Calu3 (cell line): ENCODE data around the gene PSMB3. TPM values are rescaled to one million over a fixed set of nuclear protein-coding genes. Genes with fewer than 3 reads are reported as not detected.

Experiments
- BruUV-seq: library from RNA; stranded (reverse); fragments of 400-500 nt; replicated peaks from 2 replicates; lab custom pipeline; 2021; lab: Mats Ljungman, UMichigan
- CTCF ChIA-PET: fragments of 300-600 bp; sonication (Branson Sonifier 250); formaldehyde crosslinking; loops from one replicate; lab custom pipeline; 2022; ENCODE audit warnings: antibody characterized with exemption; lab: Charles Lee
- DNase-seq: peaks from one replicate; pipeline ENCODE4 v3.0.0; 2022
- H3K27ac Mint-ChIP-seq: one replicate; pipeline ENCODE4 v1.8.0; 2022; ENCODE audit warnings: mixed read lengths; ENCODE audit not compliant: unreplicated experiment
- H3K27me3 Mint-ChIP-seq: one replicate; pipeline ENCODE4 v1.8.0; 2022; ENCODE audit warnings: mixed read lengths; ENCODE audit not compliant: unreplicated experiment
- H3K36me3 Mint-ChIP-seq: one replicate; pipeline ENCODE4 v1.8.0; 2022; ENCODE audit warnings: mild to moderate bottlenecking, moderate library complexity, mixed read lengths; ENCODE audit not compliant: insufficient read depth, unreplicated experiment
- H3K4me1 Mint-ChIP-seq: one replicate; pipeline ENCODE4 v1.8.0; 2022; ENCODE audit warnings: mild to moderate bottlenecking, low read depth, mixed read lengths; ENCODE audit not compliant: unreplicated experiment
- H3K4me3 Mint-ChIP-seq: one replicate; pipeline ENCODE4 v1.8.0; 2022; ENCODE audit warnings: mild to moderate bottlenecking, low read depth, moderate library complexity, mixed read lengths; ENCODE audit not compliant: unreplicated experiment
- H3K9me3 Mint-ChIP-seq: one replicate; pipeline ENCODE4 v1.8.0; 2022; ENCODE audit warnings: low read depth, mixed read lengths; ENCODE audit not compliant: unreplicated experiment
- intact Hi-C: fragments of 100-400 bp; cut with micrococcal nuclease; formaldehyde crosslinking; loops from one replicate; pipeline ENCODE4 v1.10.0; 2022; ENCODE audit not compliant: unreplicated experiment
- total RNA-seq: library from RNA; stranded (reverse); gene quantifications from 2 replicates; pipeline ENCODE4 v1.2.3, GENCODE V29; 2022
- TF ChIP-seq, protein P1 (sequence below): fragments of 200-600 bp; IDR thresholded peaks from one replicate; pipeline ENCODE4 v1.8.0; 2022; ENCODE audit warnings: antibody characterized with exemption; ENCODE audit not compliant: unreplicated experiment

PSMB3 gene
- total RNA-seq, 1 experiment from 2014 or later, result 935 TPM

- Mint-ChIP-seq H3K36me3 (peaks cover 83% of the 10 kb centered on the region), H3K27ac (no peak overlapping the region), H3K4me3 (no peak overlapping the region), H3K27me3 (no peaks in the 10 kb centered on the region), H3K4me1 (peaks cover 32% of the 10 kb centered on the region), H3K9me3 (no peaks in the 10 kb centered on the region)
- intact Hi-C loops, result no loop called here
- no TSS peak for BruUV-seq
- TF ChIP-seq, protein P1, sequence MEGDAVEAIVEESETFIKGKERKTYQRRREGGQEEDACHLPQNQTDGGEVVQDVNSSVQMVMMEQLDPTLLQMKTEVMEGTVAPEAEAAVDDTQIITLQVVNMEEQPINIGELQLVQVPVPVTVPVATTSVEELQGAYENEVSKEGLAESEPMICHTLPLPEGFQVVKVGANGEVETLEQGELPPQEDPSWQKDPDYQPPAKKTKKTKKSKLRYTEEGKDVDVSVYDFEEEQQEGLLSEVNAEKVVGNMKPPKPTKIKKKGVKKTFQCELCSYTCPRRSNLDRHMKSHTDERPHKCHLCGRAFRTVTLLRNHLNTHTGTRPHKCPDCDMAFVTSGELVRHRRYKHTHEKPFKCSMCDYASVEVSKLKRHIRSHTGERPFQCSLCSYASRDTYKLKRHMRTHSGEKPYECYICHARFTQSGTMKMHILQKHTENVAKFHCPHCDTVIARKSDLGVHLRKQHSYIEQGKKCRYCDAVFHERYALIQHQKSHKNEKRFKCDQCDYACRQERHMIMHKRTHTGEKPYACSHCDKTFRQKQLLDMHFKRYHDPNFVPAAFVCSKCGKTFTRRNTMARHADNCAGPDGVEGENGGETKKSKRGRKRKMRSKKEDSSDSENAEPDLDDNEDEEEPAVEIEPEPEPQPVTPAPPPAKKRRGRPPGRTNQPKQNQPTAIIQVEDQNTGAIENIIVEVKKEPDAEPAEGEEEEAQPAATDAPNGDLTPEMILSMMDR, result no peak
- no peak for DNase-seq
- CTCF ChIA-PET, result interaction anchor here (0.7 kb wide), 1 partner anchor 107 kb away, joined by 3 read pairs; no protein-coding TSS in a partner anchor
These were observed 41.6 kb upstream of the PSMB3 start for GRCh38 chr17:38710985-38711384.

GRCh38 chr17:38711792-38712571 lies 40.6 kb upstream of the PSMB3 start:
- TF ChIP-seq, protein P1, result no peak
- CTCF ChIA-PET, result no interaction called here
- no TSS peak for BruUV-seq
- no peak for DNase-seq
- no peaks in the 10 kb centered on the region for H3K27me3 Mint-ChIP-seq
- H3K27ac Mint-ChIP-seq, result no peak overlapping the region
- peaks cover 25% of the 10 kb centered on the region for H3K4me1 Mint-ChIP-seq
- no peaks in the 10 kb centered on the region for H3K9me3 Mint-ChIP-seq
- H3K4me3 Mint-ChIP-seq, result no peak overlapping the region
- intact Hi-C loops, result no loop called here
- peaks cover 83% of the 10 kb centered on the region for H3K36me3 Mint-ChIP-seq

DNA sequence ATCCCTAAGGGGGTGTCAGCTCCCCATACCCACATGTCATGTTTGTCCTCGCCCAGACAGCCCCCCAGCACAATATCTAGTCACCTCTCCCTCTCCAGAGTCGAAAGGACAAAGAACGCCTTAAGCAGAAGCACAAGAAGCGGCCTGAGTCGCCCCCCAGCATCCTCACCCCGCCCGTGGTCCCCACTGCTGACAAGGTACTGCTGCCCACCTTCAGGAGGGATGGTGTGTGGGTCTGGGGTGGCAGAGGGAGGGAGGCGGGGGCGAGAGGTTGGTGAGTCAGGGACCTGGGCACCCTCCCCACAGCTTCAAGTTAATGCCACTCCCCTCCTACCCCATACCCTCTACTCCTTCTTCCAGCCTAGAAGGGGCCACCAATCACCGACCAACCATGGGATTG lies 39.9 kb upstream of the PSMB3 start:
- no peak overlapping the region for H3K4me3 Mint-ChIP-seq
- H3K27ac Mint-ChIP-seq, result no peak overlapping the region
- H3K4me1 Mint-ChIP-seq, result peaks cover 19% of the 10 kb centered on the region
- TF ChIP-seq, protein P1, result no peak
- CTCF ChIA-PET, result no interaction called here
- no TSS peak for BruUV-seq
- no peaks in the 10 kb centered on the region for H3K27me3 Mint-ChIP-seq
- H3K9me3 Mint-ChIP-seq, result no peaks in the 10 kb centered on the region
- intact Hi-C loops, result no loop called here
- no peak for DNase-seq
- H3K36me3 Mint-ChIP-seq, result peaks cover 83% of the 10 kb centered on the region

GRCh38 chr17:38713456-38714075 lies 39.0 kb upstream of the PSMB3 start:
- intact Hi-C loops, result no loop called here
- H3K27me3 Mint-ChIP-seq, result no peaks in the 10 kb centered on the region
- H3K27ac Mint-ChIP-seq, result no peak overlapping the region
- TF ChIP-seq, protein P1, result no peak
- peaks cover 13% of the 10 kb centered on the region for H3K4me1 Mint-ChIP-seq
- DNase-seq, result no peak
- BruUV-seq, result no TSS peak
- H3K36me3 Mint-ChIP-seq, result peaks cover 83% of the 10 kb centered on the region
- no peak overlapping the region for H3K4me3 Mint-ChIP-seq
- CTCF ChIA-PET, result no interaction called here
- H3K9me3 Mint-ChIP-seq, result no peaks in the 10 kb centered on the region
